Body of pancreas (tissue), 4 donors: ENCODE results near the gene CCDC81.

Experiments used
- POLR2A ChIP-seq, 3 donors: fragments of 450-650 bp; IDR thresholded peaks; one replicate each; pipeline ENCODE4 v1.6.1; 2016; ENCODE audit warnings: antibody characterized with exemption in 3 of 3, mild to moderate bottlenecking in 2 of 3
- TF ChIP-seq, protein P1 (sequence below), 7 experiments: fragments of 450-650 bp in 4 of 7; fragments of 200-600 bp in 3 of 7; sonication (generic) in 3 of 7; IDR thresholded peaks; one replicate each; pipeline ENCODE4 v1.5.1; 2016 to 2019; ENCODE audit warnings: antibody characterized with exemption in 7 of 7

DNA sequence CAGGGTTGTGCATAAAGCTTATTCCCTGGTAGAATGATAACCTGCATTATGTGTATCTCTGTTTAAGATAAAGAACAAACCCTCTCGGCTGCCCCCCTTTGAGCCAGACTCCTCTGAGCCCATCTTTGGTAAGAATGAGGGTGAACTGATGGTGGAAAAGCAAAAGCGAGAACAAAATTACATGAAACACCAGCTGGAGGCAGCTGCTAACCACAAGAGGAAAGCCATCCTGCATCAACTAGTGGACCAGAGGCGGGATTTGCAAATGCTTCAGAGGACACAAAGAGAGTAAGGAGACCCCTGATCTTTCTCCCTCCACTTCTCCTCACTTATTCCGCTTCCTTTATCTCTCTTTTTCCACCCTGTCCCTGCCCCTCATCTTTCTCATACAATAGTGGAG lies 40.3 kb downstream of the CCDC81 start:
- TF ChIP-seq, protein P1, sequence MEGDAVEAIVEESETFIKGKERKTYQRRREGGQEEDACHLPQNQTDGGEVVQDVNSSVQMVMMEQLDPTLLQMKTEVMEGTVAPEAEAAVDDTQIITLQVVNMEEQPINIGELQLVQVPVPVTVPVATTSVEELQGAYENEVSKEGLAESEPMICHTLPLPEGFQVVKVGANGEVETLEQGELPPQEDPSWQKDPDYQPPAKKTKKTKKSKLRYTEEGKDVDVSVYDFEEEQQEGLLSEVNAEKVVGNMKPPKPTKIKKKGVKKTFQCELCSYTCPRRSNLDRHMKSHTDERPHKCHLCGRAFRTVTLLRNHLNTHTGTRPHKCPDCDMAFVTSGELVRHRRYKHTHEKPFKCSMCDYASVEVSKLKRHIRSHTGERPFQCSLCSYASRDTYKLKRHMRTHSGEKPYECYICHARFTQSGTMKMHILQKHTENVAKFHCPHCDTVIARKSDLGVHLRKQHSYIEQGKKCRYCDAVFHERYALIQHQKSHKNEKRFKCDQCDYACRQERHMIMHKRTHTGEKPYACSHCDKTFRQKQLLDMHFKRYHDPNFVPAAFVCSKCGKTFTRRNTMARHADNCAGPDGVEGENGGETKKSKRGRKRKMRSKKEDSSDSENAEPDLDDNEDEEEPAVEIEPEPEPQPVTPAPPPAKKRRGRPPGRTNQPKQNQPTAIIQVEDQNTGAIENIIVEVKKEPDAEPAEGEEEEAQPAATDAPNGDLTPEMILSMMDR (IDR thresholded peaks at IDR 0.05) = no peak
- TF ChIP-seq POLR2A (IDR thresholded peaks at IDR 0.05) = no peak
